Pancreas (tissue), 10 donors: Measurements from ENCODE around the gene EVA1C. TPM values are rescaled to one million over a fixed set of nuclear protein-coding genes. Genes with fewer than 3 reads are reported as not detected.
A peak's percentile ranks its signal among the peaks of the same experiment; 100 is the strongest.

Experiments
- ATAC-seq, 4 donors: fragments of 200-7000 bp; cut with Tn5 transposase; one replicate each; pipeline versions ENCODE4 v1.8.0 to v1.9.1; 2020; ENCODE audit warnings: mild to moderate bottlenecking in 4 of 4, moderate library complexity in 4 of 4
- DNase-seq, 6 donors: peaks; one replicate each; pipeline ENCODE4 v3.0.0-alpha.2; 2020
- FAIRE-seq: peaks from 2 replicates; lab custom pipeline; 2012; peaks lifted over from hg19 to GRCh38; lab: Jason Lieb, UNC
- H3K27ac ChIP-seq, 4 donors: fragments of 200-600 bp; sonication (generic); 1 replicate in 3 of 4; 2 replicates in 1 of 4; pipeline versions ENCODE4 v1.5.0 to v1.8.0; 2020
- H3K27me3 ChIP-seq, 4 donors: fragments of 200-600 bp; one replicate each; pipeline ENCODE4 v1.8.0; 2021
- H3K36me3 ChIP-seq, 3 donors: fragments of 200-600 bp; sonication (generic) in 1 of 3; one replicate each; pipeline versions ENCODE4 v1.5.0 to v1.8.0; 2020 to 2021
- H3K4me1 ChIP-seq, 3 donors: fragments of 200-600 bp; one replicate each; pipeline ENCODE4 v1.8.0; 2021
- H3K4me3 ChIP-seq, 4 donors: fragments of 200-600 bp; sonication (generic) in 2 of 4; one replicate each; pipeline versions ENCODE4 v1.5.0 to v1.8.0; 2020 to 2021
- H3K9me3 ChIP-seq, 4 donors: fragments of 200-600 bp; one replicate each; pipeline ENCODE4 v1.8.0; 2021
- WGBS, 2 donors: extraction: QIAGEN DNeasy Blood & Tissue Kit; methylation state at CpG; one replicate each; pipeline ENCODE4 v1.1.7; 2013; 5-methylcytosine and 5-hydroxymethylcytosine counted together
- intact Hi-C, 3 donors: fragments of 100-400 bp; cut with DNase I; formaldehyde crosslinking; loops; one replicate each; pipeline versions ENCODE4 v1.11.1 to v1.14.2; 2022
- polyA plus RNA-seq, 2 donors: library from polyadenylated mRNA; stranded (reverse); fragments of 200-250 nt; gene quantifications; one replicate each; pipeline ENCODE4 v1.2.3, GENCODE V29; 2013
- total RNA-seq, 6 donors: library from RNA; stranded (reverse); fragmentation: NEBNext Ultra II Directional in 4 of 6; extraction: Animal tissue kit (Norgen Biotek cat#: 25700) in 4 of 6; gene quantifications; one replicate each; pipeline versions ENCODE4 v1.2.1 to v1.2.4, GENCODE V29; 2021 to 2023
- TF ChIP-seq, protein P1 (sequence below), 4 donors: fragments of 200-600 bp; sonication (generic) in 3 of 4; IDR thresholded peaks; one replicate each; pipeline versions ENCODE4 v1.5.0 to v1.8.0; 2021; ENCODE audit warnings: antibody characterized with exemption in 4 of 4
- donor health status: healthy with polysubstance abuse.
- donor health status: DM: no; HTN: no; CAD: no; lungs with moderate emphysema.
- donor health status: DM: no; HTN: no; CAD: no.
- donor health status: control.
- donor health status: control.
- donor health status: Bipolar disorder and iron deficiency.
- donor health status: DM: yes; HTN: yes; CAD: no.
- donor health status: DM: no; HTN: no; CAD: no.
- donor health status: DM: no; HTN: no; CAD: no.
- donor health status: DM: yes; HTN: yes; CAD: no.

EVA1C gene
- total and polyA plus RNA-seq, 8 donors: 7.9 to 35.9 (median 11.6) TPM

DNA sequence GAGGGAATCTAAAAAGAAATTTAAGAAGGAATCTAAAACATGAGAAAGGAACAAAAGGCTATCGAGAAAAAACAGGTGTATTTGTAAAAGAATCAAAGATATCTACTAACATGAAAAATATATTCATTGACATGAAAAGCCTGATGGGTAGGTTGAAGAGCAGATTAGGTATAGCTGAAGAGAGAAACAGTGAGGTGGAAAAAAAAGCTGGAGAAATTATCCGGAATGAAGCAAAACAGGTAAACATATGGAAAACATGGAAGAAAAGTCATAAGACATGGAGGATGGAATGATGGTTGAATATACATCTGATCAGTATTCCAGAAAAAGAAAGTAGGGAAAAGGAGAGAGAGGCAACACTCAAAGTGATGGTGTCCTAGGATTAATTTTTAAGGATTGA lies 9.6 kb downstream of the EVA1C start:
- ATAC-seq (no peak), DNase-seq (no peak), FAIRE-seq (no peak)
- H3K4me1 ChIP-seq: no peaks in the 10 kb centered on the region
- no peaks in the 10 kb centered on the region for H3K27me3 ChIP-seq
- H3K36me3 ChIP-seq: no peaks in the 10 kb centered on the region
- no peak overlapping the region for H3K4me3 ChIP-seq
- TF ChIP-seq, protein P1, sequence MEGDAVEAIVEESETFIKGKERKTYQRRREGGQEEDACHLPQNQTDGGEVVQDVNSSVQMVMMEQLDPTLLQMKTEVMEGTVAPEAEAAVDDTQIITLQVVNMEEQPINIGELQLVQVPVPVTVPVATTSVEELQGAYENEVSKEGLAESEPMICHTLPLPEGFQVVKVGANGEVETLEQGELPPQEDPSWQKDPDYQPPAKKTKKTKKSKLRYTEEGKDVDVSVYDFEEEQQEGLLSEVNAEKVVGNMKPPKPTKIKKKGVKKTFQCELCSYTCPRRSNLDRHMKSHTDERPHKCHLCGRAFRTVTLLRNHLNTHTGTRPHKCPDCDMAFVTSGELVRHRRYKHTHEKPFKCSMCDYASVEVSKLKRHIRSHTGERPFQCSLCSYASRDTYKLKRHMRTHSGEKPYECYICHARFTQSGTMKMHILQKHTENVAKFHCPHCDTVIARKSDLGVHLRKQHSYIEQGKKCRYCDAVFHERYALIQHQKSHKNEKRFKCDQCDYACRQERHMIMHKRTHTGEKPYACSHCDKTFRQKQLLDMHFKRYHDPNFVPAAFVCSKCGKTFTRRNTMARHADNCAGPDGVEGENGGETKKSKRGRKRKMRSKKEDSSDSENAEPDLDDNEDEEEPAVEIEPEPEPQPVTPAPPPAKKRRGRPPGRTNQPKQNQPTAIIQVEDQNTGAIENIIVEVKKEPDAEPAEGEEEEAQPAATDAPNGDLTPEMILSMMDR (IDR thresholded peaks at IDR 0.05): no peak
- intact Hi-C loops: no loop called here
- H3K27ac ChIP-seq: no peak overlapping the region
- H3K9me3 ChIP-seq: no peaks in the 10 kb centered on the region
- WGBS, 2 donors: 98 to 99% methylated on average over 2 of the region's 2 CpGs

DNA sequence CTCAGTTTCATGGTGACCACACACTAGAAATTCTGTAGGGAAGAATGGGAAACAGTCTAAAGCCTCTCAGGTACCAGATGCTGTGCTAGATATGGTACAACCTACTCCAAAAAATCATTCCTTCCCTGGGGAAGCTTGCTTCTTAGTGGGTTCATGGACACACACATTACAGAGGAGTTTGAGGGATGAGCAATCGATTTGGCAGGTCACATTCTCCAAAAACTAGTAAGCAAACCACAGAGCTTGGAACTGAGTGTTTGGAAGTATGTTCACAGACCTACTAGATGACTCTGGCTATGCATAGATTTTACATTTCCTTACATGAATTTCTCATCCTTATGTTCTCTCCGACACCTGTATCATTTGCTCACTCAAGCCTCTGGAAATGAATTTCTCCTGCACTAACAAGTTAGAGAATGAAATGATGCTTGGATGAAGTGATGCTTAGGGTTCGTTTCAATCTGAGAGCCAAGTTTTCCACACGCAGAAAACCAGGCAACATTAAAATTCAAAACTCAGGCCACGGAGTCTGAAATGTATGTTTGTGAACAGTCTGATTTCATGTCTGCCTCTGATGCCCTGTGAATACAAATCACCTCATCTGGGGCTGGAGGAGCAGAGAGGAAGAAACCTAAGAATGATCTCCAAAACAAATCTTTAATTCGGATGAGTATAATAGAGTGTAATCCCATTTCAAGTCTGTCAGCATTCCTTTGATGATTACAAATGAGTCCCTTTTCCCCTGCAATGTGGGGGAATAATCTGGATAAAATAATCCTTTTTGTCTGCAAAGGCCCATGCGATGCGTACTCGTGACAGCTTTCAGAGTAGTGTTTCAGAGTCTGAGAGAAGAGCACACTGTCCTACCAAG lies 11.0 kb downstream of the EVA1C start:
- H3K4me1 ChIP-seq: no peaks in the 10 kb centered on the region
- intact Hi-C loops: no loop called here
- H3K27me3 ChIP-seq: no peaks in the 10 kb centered on the region
- no peaks in the 10 kb centered on the region for H3K9me3 ChIP-seq
- no peak overlapping the region for H3K27ac ChIP-seq
- DNase-seq (no peak), FAIRE-seq (no peak), ATAC-seq (peak in 1 of 4 donors; percentile 44)
- H3K36me3 ChIP-seq: no peaks in the 10 kb centered on the region
- WGBS, 2 donors: 76 to 78% methylated on average over 9 of the region's 9 CpGs
- TF ChIP-seq, protein P1 (IDR thresholded peaks at IDR 0.05): no peak
- H3K4me3 ChIP-seq: no peak overlapping the region

DNA sequence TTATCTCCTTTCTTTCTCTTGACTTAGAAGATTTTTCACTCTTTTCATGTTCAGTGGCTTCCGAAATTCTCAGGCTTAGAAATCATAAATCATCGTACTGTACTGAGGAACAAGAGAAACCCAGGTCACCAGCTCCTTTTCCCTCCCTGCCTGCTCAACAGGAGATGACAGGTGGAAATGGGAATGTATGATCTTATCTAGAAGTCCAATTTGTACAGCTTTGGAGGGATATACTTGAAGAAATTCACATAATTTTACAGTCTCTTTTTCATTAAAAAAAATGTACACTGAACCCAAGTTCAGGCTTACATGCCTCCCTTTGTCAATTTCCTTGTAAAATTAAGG lies 11.7 kb downstream of the EVA1C start:
- no peaks in the 10 kb centered on the region for H3K27me3 ChIP-seq
- H3K4me3 ChIP-seq: no peak overlapping the region
- intact Hi-C loops: no loop called here
- H3K27ac ChIP-seq: no peak overlapping the region
- DNase-seq (no peak), FAIRE-seq (no peak), ATAC-seq (no peak)
- H3K36me3 ChIP-seq: no peaks in the 10 kb centered on the region
- no peaks in the 10 kb centered on the region for H3K4me1 ChIP-seq
- 60 to 86% methylated on average over 2 of the region's 2 CpGs for WGBS, 2 donors
- no peaks in the 10 kb centered on the region for H3K9me3 ChIP-seq
- TF ChIP-seq, protein P1 (IDR thresholded peaks at IDR 0.05): no peak

DNA sequence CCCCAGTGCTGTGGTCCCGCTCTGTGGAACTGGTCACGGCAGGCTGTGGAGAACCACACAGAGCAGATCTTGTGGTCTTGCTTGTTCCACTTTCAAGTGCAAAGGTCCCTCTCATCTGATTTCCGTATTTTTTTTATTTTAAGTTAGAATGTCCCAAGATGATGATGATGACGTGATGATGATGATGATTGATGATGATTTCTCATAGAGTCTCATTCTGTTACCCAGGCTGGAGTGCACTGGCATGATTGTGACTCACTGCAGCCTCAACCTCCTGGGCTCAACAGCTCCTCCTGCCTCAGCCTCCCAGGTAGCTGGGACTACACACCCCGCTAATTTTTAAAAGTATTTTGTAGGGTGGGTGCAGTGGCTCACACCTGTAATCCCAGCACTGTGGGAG lies 12.2 kb downstream of the EVA1C start:
- no peaks in the 10 kb centered on the region for H3K9me3 ChIP-seq
- H3K4me1 ChIP-seq: no peaks in the 10 kb centered on the region
- DNase-seq (no peak), FAIRE-seq (no peak), ATAC-seq (no peak)
- intact Hi-C loops: no loop called here
- H3K36me3 ChIP-seq: no peaks in the 10 kb centered on the region
- H3K27me3 ChIP-seq: no peaks in the 10 kb centered on the region
- TF ChIP-seq, protein P1 (IDR thresholded peaks at IDR 0.05): no peak
- H3K4me3 ChIP-seq: no peak overlapping the region
- H3K27ac ChIP-seq: no peak overlapping the region
- 89 to 90% methylated on average over 5 of the region's 5 CpGs for WGBS, 2 donors

DNA sequence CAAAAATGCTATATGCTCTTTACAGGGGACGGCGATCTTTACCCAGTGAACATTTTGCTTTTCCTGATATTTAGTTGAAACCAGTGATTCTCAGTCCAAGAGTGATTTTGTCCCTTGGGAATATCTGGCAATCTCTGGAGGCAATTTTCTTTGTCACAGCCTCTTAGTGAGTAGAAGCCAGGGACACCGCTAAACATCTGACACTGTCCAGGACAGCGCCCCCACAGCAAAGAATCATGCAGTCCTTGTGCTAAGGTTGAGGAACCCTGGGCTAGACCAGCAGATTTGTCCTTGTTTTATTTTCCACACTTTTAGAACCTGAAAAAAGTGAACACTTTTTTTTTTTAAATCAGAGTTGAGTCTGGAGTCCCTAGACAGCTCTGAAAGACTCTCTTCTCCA lies 13.1 kb downstream of the EVA1C start:
- no peak for FAIRE-seq
- 95 to 97% methylated on average over 4 of the region's 4 CpGs for WGBS, 2 donors

More for the DNA sequence above, 13.1 kb downstream of the EVA1C start:
- no peaks in the 10 kb centered on the region for H3K4me1 ChIP-seq
- H3K36me3 ChIP-seq: no peaks in the 10 kb centered on the region
- H3K9me3 ChIP-seq: no peaks in the 10 kb centered on the region
- ATAC-seq (no peak), DNase-seq (no peak)
- TF ChIP-seq, protein P1 (IDR thresholded peaks at IDR 0.05): no peak
- no peak overlapping the region for H3K4me3 ChIP-seq
- H3K27me3 ChIP-seq: no peaks in the 10 kb centered on the region
- H3K27ac ChIP-seq: no peak overlapping the region
- intact Hi-C loops: no loop called here
